Activated CD8-positive, alpha-beta T cell treated with anti-CD3 and anti-CD28 coated beads for 36 hours (primary cell): Measurements from ENCODE around the gene INPP4B. TPM values are rescaled to one million over a fixed set of nuclear protein-coding genes. Genes with fewer than 3 reads are reported as not detected.
A peak's percentile ranks its signal among the peaks of the same experiment; 100 is the strongest.

Experiments
- ATAC-seq: fragments of 200-7000 bp; cut with Tn5 transposase; one replicate; pipeline ENCODE4 v1.10.0; 2021; ENCODE audit warnings: mild to moderate bottlenecking, moderate library complexity
- CTCF ChIA-PET: fragments of 350-600 bp; sonication (Branson Sonifier 250); formaldehyde crosslinking; loops from one replicate; lab custom pipeline; 2021; ENCODE audit warnings: antibody characterized with exemption; lab: Charles Lee
- POLR2A ChIA-PET: fragments of 350-600 bp; sonication (Branson Sonifier 250); formaldehyde crosslinking; loops from one replicate; lab custom pipeline; 2021; ENCODE audit warnings: antibody characterized with exemption; lab: Charles Lee
- DNase-seq: peaks from one replicate; pipeline ENCODE4 v3.0.0-alpha.2; 2020
- H3K27ac Mint-ChIP-seq: one replicate; pipeline ENCODE4 v1.8.0; 2021; ENCODE audit warnings: mild to moderate bottlenecking, mixed read lengths
- H3K27me3 Mint-ChIP-seq: one replicate; pipeline ENCODE4 v1.8.0; 2021; ENCODE audit warnings: mixed read lengths
- H3K36me3 Mint-ChIP-seq: one replicate; pipeline ENCODE4 v1.8.0; 2021; ENCODE audit warnings: low read depth, mixed read lengths
- H3K4me1 Mint-ChIP-seq: one replicate; pipeline ENCODE4 v1.8.0; 2021; ENCODE audit warnings: low read depth, mixed read lengths
- H3K4me3 Mint-ChIP-seq: one replicate; pipeline ENCODE4 v1.8.0; 2021; ENCODE audit warnings: mild to moderate bottlenecking, moderate library complexity, mixed read lengths
- H3K9me3 Mint-ChIP-seq: one replicate; pipeline ENCODE4 v1.8.0; 2021; ENCODE audit warnings: mixed read lengths
- intact Hi-C: fragments of 100-400 bp; cut with micrococcal nuclease; formaldehyde crosslinking; loops from one replicate; pipeline ENCODE4 v1.10.0; 2022
- total RNA-seq, 2 experiments: library from RNA; stranded (reverse); gene quantifications; one replicate each; pipeline ENCODE4 v1.2.3, GENCODE V29; 2021
- TF ChIP-seq, protein P1 (sequence below): fragments of 200-600 bp; IDR thresholded peaks from one replicate; pipeline ENCODE4 v1.8.0; 2022; ENCODE audit warnings: antibody characterized with exemption, mild to moderate bottlenecking

INPP4B gene
- total RNA-seq, 2 experiments from 2014 or later = 46.1 to 46.9 TPM

GRCh38 chr4:142379277-142380051 lies 466.6 kb downstream of the INPP4B start:
- no peak for ATAC-seq
- TF ChIP-seq, protein P1, sequence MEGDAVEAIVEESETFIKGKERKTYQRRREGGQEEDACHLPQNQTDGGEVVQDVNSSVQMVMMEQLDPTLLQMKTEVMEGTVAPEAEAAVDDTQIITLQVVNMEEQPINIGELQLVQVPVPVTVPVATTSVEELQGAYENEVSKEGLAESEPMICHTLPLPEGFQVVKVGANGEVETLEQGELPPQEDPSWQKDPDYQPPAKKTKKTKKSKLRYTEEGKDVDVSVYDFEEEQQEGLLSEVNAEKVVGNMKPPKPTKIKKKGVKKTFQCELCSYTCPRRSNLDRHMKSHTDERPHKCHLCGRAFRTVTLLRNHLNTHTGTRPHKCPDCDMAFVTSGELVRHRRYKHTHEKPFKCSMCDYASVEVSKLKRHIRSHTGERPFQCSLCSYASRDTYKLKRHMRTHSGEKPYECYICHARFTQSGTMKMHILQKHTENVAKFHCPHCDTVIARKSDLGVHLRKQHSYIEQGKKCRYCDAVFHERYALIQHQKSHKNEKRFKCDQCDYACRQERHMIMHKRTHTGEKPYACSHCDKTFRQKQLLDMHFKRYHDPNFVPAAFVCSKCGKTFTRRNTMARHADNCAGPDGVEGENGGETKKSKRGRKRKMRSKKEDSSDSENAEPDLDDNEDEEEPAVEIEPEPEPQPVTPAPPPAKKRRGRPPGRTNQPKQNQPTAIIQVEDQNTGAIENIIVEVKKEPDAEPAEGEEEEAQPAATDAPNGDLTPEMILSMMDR = no peak
- peaks cover 49% of the 10 kb centered on the region for H3K36me3 Mint-ChIP-seq
- intact Hi-C loops = no loop called here
- no peaks in the 10 kb centered on the region for H3K9me3 Mint-ChIP-seq
- peaks cover 73% of the 10 kb centered on the region for H3K4me1 Mint-ChIP-seq
- H3K4me3 Mint-ChIP-seq = no peak overlapping the region
- ChIA-PET CTCF (interaction anchor here (0.7 to 2.4 kb wide), 4 partner anchors 10 to 96 kb away, joined by 3 to 19 read pairs (median 7); no protein-coding TSS in a partner anchor), POLR2A (interaction anchor here (1.2 to 2.6 kb wide), 8 partner anchors 9 to 37 kb away, joined by 4 to 23 read pairs (median 8); no protein-coding TSS in a partner anchor)
- DNase-seq = no peak
- H3K27me3 Mint-ChIP-seq = no peaks in the 10 kb centered on the region
- H3K27ac Mint-ChIP-seq = peak overlapping the region; percentile 94

DNA sequence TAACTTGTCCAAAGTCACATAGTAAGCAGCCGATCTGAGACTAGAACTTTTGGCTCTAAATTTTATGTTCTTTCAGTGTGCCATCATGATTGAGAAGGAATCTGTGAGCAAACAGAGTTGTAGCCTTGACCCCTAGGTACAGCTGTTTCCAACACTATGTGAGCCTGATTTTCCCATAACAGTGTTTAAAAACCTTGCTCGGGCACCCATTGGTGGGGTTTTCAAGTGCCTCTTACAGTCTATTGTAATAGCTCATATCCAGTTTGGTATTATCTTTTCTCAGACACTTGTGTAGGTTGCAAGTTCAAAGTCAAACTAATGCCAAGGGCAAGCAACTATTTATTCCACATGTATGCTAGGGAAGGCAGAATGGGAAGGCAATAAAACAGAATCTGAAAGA lies 467.9 kb downstream of the INPP4B start:
- TF ChIP-seq, protein P1 = no peak
- Mint-ChIP-seq H3K27ac (peak overlapping the region; percentile 94), H3K36me3 (peaks cover 42% of the 10 kb centered on the region), H3K4me3 (no peak overlapping the region), H3K27me3 (no peaks in the 10 kb centered on the region), H3K4me1 (peaks cover 70% of the 10 kb centered on the region), H3K9me3 (no peaks in the 10 kb centered on the region)
- DNase-seq (peak; percentile 22), ATAC-seq (peak; percentile 9)
- intact Hi-C loops = no loop called here
- POLR2A ChIA-PET = interaction anchor here (0.8 to 2.6 kb wide), 11 partner anchors 9 to 39 kb away, joined by 3 to 23 read pairs (median 5); no protein-coding TSS in a partner anchor
- CTCF ChIA-PET = interaction anchor here (0.9 to 2.4 kb wide), 5 partner anchors 18 to 87 kb away, joined by 3 to 19 read pairs (median 7); no protein-coding TSS in a partner anchor

DNA sequence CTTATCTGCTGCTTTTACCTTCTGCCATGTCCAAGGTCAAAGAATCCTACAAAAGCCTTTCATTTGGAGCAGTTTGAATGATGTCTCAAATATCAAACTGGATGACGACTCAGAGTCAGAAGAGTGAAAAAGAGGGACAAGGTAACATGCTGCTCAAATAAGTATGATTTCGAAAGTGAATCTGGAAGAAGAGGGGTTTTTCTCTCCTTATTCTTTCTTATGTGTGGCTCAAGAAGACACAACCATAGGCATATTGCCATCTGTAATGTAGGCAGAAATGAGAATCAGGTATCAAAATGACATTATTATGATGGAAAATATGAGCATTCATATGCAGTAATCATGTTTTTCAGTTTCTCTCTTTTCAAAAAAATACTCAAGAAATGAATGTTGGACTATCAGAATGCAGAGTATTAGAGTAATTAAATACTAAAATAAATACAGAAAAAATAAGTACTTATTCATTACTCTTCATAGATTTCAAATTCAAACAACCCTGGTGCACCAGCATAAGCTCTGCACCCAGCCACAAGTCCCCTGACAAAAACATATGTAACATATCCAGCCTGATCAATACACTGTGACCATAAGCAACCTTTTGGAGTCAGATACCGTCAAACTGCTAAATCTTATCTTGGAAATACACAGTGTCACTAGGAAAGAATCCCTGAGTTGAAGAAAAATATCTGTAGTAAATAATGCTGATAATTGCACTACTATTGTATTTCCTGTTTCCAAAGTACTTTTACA lies 468.6 kb downstream of the INPP4B start:
- CTCF ChIA-PET = interaction anchor here (0.9 to 2.4 kb wide), 5 partner anchors 18 to 87 kb away, joined by 3 to 19 read pairs (median 7); no protein-coding TSS in a partner anchor
- ATAC-seq (peak; percentile 85), DNase-seq (no peak)
- peak overlapping the region; percentile 64 for H3K4me3 Mint-ChIP-seq
- H3K27ac Mint-ChIP-seq = peak overlapping the region; percentile 94
- no peaks in the 10 kb centered on the region for H3K9me3 Mint-ChIP-seq
- H3K27me3 Mint-ChIP-seq = no peaks in the 10 kb centered on the region
- intact Hi-C loops = loop anchor here (2.0 kb wide), 1 partner anchor 29 kb away; no protein-coding TSS in a partner anchor
- TF ChIP-seq, protein P1 = no peak
- POLR2A ChIA-PET = interaction anchor here (0.8 to 2.6 kb wide), 9 partner anchors 8 to 31 kb away, joined by 3 to 23 read pairs (median 7); no protein-coding TSS in a partner anchor
- H3K4me1 Mint-ChIP-seq = peaks cover 76% of the 10 kb centered on the region
- peaks cover 44% of the 10 kb centered on the region for H3K36me3 Mint-ChIP-seq

GRCh38 chr4:142376204-142376603 lies 469.9 kb downstream of the INPP4B start:
- peak overlapping the region; percentile 94 for H3K27ac Mint-ChIP-seq
- no peaks in the 10 kb centered on the region for H3K27me3 Mint-ChIP-seq
- TF ChIP-seq, protein P1 = no peak
- H3K4me1 Mint-ChIP-seq = peaks cover 82% of the 10 kb centered on the region
- DNase-seq (no peak), ATAC-seq (peak; percentile 28)
- CTCF ChIA-PET = interaction anchor here (0.6 to 5.9 kb wide), 2 partner anchors 23 to 31 kb away, joined by 4 to 48 read pairs; no protein-coding TSS in a partner anchor
- POLR2A ChIA-PET = interaction anchor here (0.8 to 1.3 kb wide), 4 partner anchors 20 to 40 kb away, joined by 3 to 6 read pairs (median 3); no protein-coding TSS in a partner anchor
- H3K36me3 Mint-ChIP-seq = peaks cover 53% of the 10 kb centered on the region
- peak overlapping the region; percentile 64 for H3K4me3 Mint-ChIP-seq
- H3K9me3 Mint-ChIP-seq = peaks cover 3% of the 10 kb centered on the region
- intact Hi-C loops = loop anchor here (2.0 kb wide), 1 partner anchor 31 kb away; no protein-coding TSS in a partner anchor
